GM23338 (cell line): ENCODE results near the gene MRPS31. TPM values are rescaled to one million over a fixed set of nuclear protein-coding genes. Genes with fewer than 3 reads are reported as not detected.

Source experiments
- ATAC-seq: fragments of 200-7000 bp; cut with Tn5 transposase; 3 replicates; pipeline ENCODE4 v1.9.1; 2020
- DNase-seq: peaks from one replicate; pipeline ENCODE4 v3.0.0-alpha.2; 2015; ENCODE audit warnings: low spot score
- H2AFZ ChIP-seq: fragments of 200-600 bp; sonication (generic); 2 replicates; pipeline ENCODE4 v1.8.0; 2016; ENCODE audit warnings: antibody characterized with exemption, mild to moderate bottlenecking, moderate library complexity
- H3F3A ChIP-seq: fragments of 200-600 bp; sonication (generic); replicated peaks from 2 replicates; pipeline ENCODE4 v1.8.0; 2017; ENCODE audit warnings: antibody characterized with exemption, mixed run types, low read depth
- H3K27ac ChIP-seq: fragments of 200-600 bp; sonication (generic); 2 replicates; pipeline ENCODE4 v1.6.1; 2016; ENCODE audit warnings: low read depth
- H3K27me3 ChIP-seq: fragments of 200-600 bp; sonication (generic); 2 replicates; pipeline ENCODE4 v1.8.0; 2016; ENCODE audit warnings: mild to moderate bottlenecking, mixed run types, moderate library complexity; ENCODE audit not compliant: insufficient read depth
- H3K36me3 ChIP-seq: fragments of 200-600 bp; sonication (generic); 2 replicates; pipeline ENCODE4 v1.8.0; 2016; ENCODE audit warnings: mild to moderate bottlenecking; ENCODE audit not compliant: insufficient read depth
- H3K4me1 ChIP-seq: fragments of 200-600 bp; sonication (generic); 2 replicates; pipeline ENCODE4 v1.8.0; 2016; ENCODE audit warnings: mild to moderate bottlenecking, moderate library complexity; ENCODE audit not compliant: insufficient read depth
- H3K4me2 ChIP-seq: fragments of 200-600 bp; sonication (generic); 2 replicates; pipeline ENCODE4 v1.7.1; 2017; ENCODE audit warnings: mixed run types
- H3K4me3 ChIP-seq: fragments of 200-600 bp; sonication (generic); 2 replicates; pipeline ENCODE4 v1.6.1; 2016; ENCODE audit warnings: mixed run types
- H3K79me2 ChIP-seq: fragments of 200-600 bp; sonication (generic); replicated peaks from 2 replicates; pipeline ENCODE4 v1.8.0; 2017; ENCODE audit warnings: mild to moderate bottlenecking; ENCODE audit not compliant: insufficient read depth
- H3K9me2 ChIP-seq: fragments of 200-600 bp; sonication (generic); 2 replicates; pipeline ENCODE4 v1.8.0; 2017; ENCODE audit not compliant: insufficient read depth
- H4K20me1 ChIP-seq: fragments of 200-600 bp; sonication (generic); replicated peaks from 2 replicates; pipeline ENCODE4 v1.8.0; 2017; ENCODE audit warnings: mild to moderate bottlenecking; ENCODE audit not compliant: insufficient read depth
- H3K27ac Mint-ChIP-seq: 2 replicates; pipeline ENCODE4 v1.8.0; 2020; ENCODE audit warnings: inconsistent platforms, mild to moderate bottlenecking, moderate library complexity, mixed read lengths
- H3K27me3 Mint-ChIP-seq: 3 replicates; pipeline ENCODE4 v1.8.0; 2022; ENCODE audit warnings: low read depth, mild to moderate bottlenecking, moderate library complexity, mixed read lengths, inconsistent platforms; ENCODE audit not compliant: insufficient read depth, poor library complexity
- H3K36me3 Mint-ChIP-seq: 3 replicates; pipeline ENCODE4 v1.8.0; 2021; ENCODE audit warnings: low read depth, mild to moderate bottlenecking, inconsistent platforms, moderate library complexity, mixed read lengths
- H3K4me1 Mint-ChIP-seq: 3 replicates; pipeline ENCODE4 v1.8.0; 2020; ENCODE audit warnings: mild to moderate bottlenecking, inconsistent platforms, mixed read lengths
- H3K4me3 Mint-ChIP-seq: 3 replicates; pipeline ENCODE4 v1.8.0; 2021; ENCODE audit warnings: moderate library complexity, mild to moderate bottlenecking, inconsistent platforms, mixed read lengths
- H3K9me3 Mint-ChIP-seq: 3 replicates; pipeline ENCODE4 v1.8.0; 2020; ENCODE audit warnings: moderate library complexity, mild to moderate bottlenecking, inconsistent platforms, mixed read lengths
- STAT1 ChIP-seq: IDR thresholded peaks from one replicate; pipeline ENCODE4 v1.6.1; 2016; ENCODE audit warnings: antibody characterized with exemption; ENCODE audit not compliant: unreplicated experiment
- polyA plus RNA-seq: library from polyadenylated mRNA; unstranded; fragments of >200 nt; fragmentation: Nextera tagmentation; extraction: Ambion mirVana; gene quantifications from 2 replicates; pipeline ENCODE4 v1.2.1, GENCODE V29; 2016
- total RNA-seq: library from RNA; depleted of rRNA; stranded (reverse); fragments of >200 nt; shearing (Covaris generic); gene quantifications from 2 replicates; pipeline ENCODE4 v1.2.3, GENCODE V29; 2014
- TF ChIP-seq, protein P1 (sequence below): IDR thresholded peaks from one replicate; pipeline ENCODE4 v1.6.1; 2018; ENCODE audit warnings: antibody characterized with exemption; ENCODE audit not compliant: unreplicated experiment
- TF ChIP-seq, protein P2 (sequence below): fragments of 250-450 bp; sonication (Bioruptor Pico); IDR thresholded peaks from 2 replicates; pipeline ENCODE4 v1.5.0; 2020; ENCODE audit warnings: mild to moderate bottlenecking, moderate library complexity

The MRPS31 gene
- total and polyA plus RNA-seq, 2 experiments from 2014 or later = 26.8 to 62.7 TPM

GRCh38 chr13:40796649-40797048 is 25.7 kb upstream of the MRPS31 start (continued):
- TF ChIP-seq, protein P1, sequence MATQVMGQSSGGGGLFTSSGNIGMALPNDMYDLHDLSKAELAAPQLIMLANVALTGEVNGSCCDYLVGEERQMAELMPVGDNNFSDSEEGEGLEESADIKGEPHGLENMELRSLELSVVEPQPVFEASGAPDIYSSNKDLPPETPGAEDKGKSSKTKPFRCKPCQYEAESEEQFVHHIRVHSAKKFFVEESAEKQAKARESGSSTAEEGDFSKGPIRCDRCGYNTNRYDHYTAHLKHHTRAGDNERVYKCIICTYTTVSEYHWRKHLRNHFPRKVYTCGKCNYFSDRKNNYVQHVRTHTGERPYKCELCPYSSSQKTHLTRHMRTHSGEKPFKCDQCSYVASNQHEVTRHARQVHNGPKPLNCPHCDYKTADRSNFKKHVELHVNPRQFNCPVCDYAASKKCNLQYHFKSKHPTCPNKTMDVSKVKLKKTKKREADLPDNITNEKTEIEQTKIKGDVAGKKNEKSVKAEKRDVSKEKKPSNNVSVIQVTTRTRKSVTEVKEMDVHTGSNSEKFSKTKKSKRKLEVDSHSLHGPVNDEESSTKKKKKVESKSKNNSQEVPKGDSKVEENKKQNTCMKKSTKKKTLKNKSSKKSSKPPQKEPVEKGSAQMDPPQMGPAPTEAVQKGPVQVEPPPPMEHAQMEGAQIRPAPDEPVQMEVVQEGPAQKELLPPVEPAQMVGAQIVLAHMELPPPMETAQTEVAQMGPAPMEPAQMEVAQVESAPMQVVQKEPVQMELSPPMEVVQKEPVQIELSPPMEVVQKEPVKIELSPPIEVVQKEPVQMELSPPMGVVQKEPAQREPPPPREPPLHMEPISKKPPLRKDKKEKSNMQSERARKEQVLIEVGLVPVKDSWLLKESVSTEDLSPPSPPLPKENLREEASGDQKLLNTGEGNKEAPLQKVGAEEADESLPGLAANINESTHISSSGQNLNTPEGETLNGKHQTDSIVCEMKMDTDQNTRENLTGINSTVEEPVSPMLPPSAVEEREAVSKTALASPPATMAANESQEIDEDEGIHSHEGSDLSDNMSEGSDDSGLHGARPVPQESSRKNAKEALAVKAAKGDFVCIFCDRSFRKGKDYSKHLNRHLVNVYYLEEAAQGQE = no peak

- peak; percentile 38 for ATAC-seq
- H3K4me1 ChIP-seq = peaks cover 7% of the 10 kb centered on the region; the same call in 1 of the 2 replicates
- peaks cover 36% of the 10 kb centered on the region for H3K36me3 Mint-ChIP-seq
- peaks cover 7% of the 10 kb centered on the region; the same call in 2 of the 3 replicates for H3K4me1 Mint-ChIP-seq
- no peak overlapping the region for H2AFZ ChIP-seq
- no peak for DNase-seq
- H4K20me1 ChIP-seq = no peaks in the 10 kb centered on the region
- no peaks in the 10 kb centered on the region for H3K79me2 ChIP-seq
- no peak overlapping the region for H3K4me3 ChIP-seq
- no peaks in the 10 kb centered on the region for H3K9me3 Mint-ChIP-seq
- peaks cover 4% of the 10 kb centered on the region for H3K27me3 Mint-ChIP-seq
- H3K27me3 ChIP-seq = no peaks in the 10 kb centered on the region
- no peaks in the 10 kb centered on the region for H3K9me2 ChIP-seq
- H3F3A ChIP-seq = 0 out of 2 replicates have a peak, but pooled peaks cover 2% of the 10 kb centered on the region
- no peak overlapping the region for H3K4me3 Mint-ChIP-seq
- no peak overlapping the region for H3K27ac ChIP-seq
- H3K36me3 ChIP-seq = peaks cover 2% of the 10 kb centered on the region; the same call in 1 of the 2 replicates
- H3K4me2 ChIP-seq = no peak overlapping the region
- no peak overlapping the region for H3K27ac Mint-ChIP-seq
- TF ChIP-seq, protein P2, sequence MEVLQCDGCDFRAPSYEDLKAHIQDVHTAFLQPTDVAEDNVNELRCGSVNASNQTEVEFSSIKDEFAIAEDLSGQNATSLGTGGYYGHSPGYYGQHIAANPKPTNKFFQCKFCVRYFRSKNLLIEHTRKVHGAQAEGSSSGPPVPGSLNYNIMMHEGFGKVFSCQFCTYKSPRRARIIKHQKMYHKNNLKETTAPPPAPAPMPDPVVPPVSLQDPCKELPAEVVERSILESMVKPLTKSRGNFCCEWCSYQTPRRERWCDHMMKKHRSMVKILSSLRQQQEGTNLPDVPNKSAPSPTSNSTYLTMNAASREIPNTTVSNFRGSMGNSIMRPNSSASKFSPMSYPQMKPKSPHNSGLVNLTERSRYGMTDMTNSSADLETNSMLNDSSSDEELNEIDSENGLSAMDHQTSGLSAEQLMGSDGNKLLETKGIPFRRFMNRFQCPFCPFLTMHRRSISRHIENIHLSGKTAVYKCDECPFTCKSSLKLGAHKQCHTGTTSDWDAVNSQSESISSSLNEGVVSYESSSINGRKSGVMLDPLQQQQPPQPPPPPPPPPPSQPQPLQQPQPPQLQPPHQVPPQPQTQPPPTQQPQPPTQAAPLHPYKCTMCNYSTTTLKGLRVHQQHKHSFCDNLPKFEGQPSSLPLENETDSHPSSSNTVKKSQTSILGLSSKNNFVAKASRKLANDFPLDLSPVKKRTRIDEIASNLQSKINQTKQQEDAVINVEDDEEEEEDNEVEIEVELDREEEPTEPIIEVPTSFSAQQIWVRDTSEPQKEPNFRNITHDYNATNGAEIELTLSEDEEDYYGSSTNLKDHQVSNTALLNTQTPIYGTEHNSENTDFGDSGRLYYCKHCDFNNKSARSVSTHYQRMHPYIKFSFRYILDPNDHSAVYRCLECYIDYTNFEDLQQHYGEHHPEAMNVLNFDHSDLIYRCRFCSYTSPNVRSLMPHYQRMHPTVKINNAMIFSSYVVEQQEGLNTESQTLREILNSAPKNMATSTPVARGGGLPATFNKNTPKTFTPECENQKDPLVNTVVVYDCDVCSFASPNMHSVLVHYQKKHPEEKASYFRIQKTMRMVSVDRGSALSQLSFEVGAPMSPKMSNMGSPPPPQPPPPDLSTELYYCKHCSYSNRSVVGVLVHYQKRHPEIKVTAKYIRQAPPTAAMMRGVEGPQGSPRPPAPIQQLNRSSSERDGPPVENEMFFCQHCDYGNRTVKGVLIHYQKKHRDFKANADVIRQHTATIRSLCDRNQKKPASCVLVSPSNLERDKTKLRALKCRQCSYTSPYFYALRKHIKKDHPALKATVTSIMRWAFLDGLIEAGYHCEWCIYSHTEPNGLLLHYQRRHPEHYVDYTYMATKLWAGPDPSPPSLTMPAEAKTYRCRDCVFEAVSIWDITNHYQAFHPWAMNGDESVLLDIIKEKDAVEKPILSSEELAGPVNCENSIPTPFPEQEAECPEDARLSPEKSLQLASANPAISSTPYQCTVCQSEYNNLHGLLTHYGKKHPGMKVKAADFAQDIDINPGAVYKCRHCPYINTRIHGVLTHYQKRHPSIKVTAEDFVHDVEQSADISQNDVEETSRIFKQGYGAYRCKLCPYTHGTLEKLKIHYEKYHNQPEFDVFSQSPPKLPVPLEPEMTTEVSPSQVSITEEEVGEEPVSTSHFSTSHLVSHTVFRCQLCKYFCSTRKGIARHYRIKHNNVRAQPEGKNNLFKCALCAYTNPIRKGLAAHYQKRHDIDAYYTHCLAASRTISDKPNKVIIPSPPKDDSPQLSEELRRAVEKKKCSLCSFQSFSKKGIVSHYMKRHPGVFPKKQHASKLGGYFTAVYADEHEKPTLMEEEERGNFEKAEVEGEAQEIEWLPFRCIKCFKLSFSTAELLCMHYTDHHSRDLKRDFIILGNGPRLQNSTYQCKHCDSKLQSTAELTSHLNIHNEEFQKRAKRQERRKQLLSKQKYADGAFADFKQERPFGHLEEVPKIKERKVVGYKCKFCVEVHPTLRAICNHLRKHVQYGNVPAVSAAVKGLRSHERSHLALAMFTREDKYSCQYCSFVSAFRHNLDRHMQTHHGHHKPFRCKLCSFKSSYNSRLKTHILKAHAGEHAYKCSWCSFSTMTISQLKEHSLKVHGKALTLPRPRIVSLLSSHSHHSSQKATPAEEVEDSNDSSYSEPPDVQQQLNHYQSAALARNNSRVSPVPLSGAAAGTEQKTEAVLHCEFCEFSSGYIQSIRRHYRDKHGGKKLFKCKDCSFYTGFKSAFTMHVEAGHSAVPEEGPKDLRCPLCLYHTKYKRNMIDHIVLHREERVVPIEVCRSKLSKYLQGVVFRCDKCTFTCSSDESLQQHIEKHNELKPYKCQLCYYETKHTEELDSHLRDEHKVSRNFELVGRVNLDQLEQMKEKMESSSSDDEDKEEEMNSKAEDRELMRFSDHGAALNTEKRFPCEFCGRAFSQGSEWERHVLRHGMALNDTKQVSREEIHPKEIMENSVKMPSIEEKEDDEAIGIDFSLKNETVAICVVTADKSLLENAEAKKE = no peak
- no peak for TF ChIP-seq STAT1
These were observed 23.7 kb upstream of the MRPS31 start for GRCh38 chr13:40794414-40795368.
